HG03097 (cell line): ENCODE data around the gene AOAH.

Source experiments
- ATAC-seq: cut with Tn5 transposase; IDR thresholded peaks from one replicate; pipeline ENCODE4 v1.9.1; 2021; ENCODE audit not compliant: unreplicated experiment, low FRiP score

AOAH gene

GRCh38 chr7:36568452-36568849 lies 155.8 kb downstream of the AOAH start:
- no peak for ATAC-seq

- no peak for ATAC-seq
These were observed 156.4 kb downstream of the AOAH start for GRCh38 chr7:36567699-36568451.

GRCh38 chr7:36565792-36566356 lies 158.4 kb downstream of the AOAH start:
- ATAC-seq: no peak

- no peak for ATAC-seq
These were observed 159.8 kb downstream of the AOAH start for GRCh38 chr7:36564489-36564888.

GRCh38 chr7:36563706-36564327 lies 160.5 kb downstream of the AOAH start:
- no peak for ATAC-seq

- ATAC-seq: no peak
These were observed 162.2 kb downstream of the AOAH start for GRCh38 chr7:36562121-36562520.

- ATAC-seq: no peak
These were observed 175.3 kb downstream of the AOAH start for GRCh38 chr7:36549029-36549428.

- ATAC-seq: no peak
These were observed 176.9 kb downstream of the AOAH start for GRCh38 chr7:36547416-36547815.

GRCh38 chr7:36546331-36546730 lies 178.0 kb downstream of the AOAH start:
- no peak for ATAC-seq

- ATAC-seq: no peak
These were observed 179.0 kb downstream of the AOAH start for GRCh38 chr7:36545291-36545690.

- ATAC-seq: no peak
These were observed 186.2 kb downstream of the AOAH start for GRCh38 chr7:36538126-36538525.

GRCh38 chr7:36535866-36536664 lies 188.2 kb downstream of the AOAH start:
- ATAC-seq: no peak

- no peak for ATAC-seq
These were observed 190.6 kb downstream of the AOAH start for GRCh38 chr7:36533717-36534116.

- no peak for ATAC-seq
These were observed 191.3 kb downstream of the AOAH start for GRCh38 chr7:36532981-36533499.

GRCh38 chr7:36531951-36532350 lies 192.3 kb downstream of the AOAH start:
- no peak for ATAC-seq

- ATAC-seq: no peak
These were observed 193.8 kb downstream of the AOAH start for GRCh38 chr7:36530456-36530855.

GRCh38 chr7:36527549-36527913 lies 196.8 kb downstream of the AOAH start:
- no peak for ATAC-seq

GRCh38 chr7:36526863-36527548 lies 197.3 kb downstream of the AOAH start:
- peak; percentile 79 for ATAC-seq

- ATAC-seq: no peak
These were observed 200.8 kb downstream of the AOAH start for GRCh38 chr7:36523371-36524101.
